Right renal cortex interstitium (tissue), 3 donors: ENCODE measurements around the gene SMIM9. TPM values are rescaled to one million over a fixed set of nuclear protein-coding genes. Genes with fewer than 3 reads are reported as not detected.
"Not testable (repeated sequence)": the region's sequence is repeated elsewhere in the genome, so short reads cannot be mapped to it uniquely, and the experiment has no call there.

Experiments
- DNase-seq, 3 donors: peaks; one replicate each; pipeline ENCODE4 v3.0.0-alpha.2; 2013; ENCODE audit warnings: low read depth in 3 of 3, low spot score in 2 of 3
- polyA plus RNA-seq, 3 donors: library from polyadenylated mRNA; unstranded; fragments of 120-200 nt; gene quantifications; one replicate each; pipeline ENCODE4 v1.2.1, GENCODE V29; 2013; ENCODE audit not compliant: insufficient read length in 3 of 3

The SMIM9 gene
- not detected for polyA plus RNA-seq

DNA sequence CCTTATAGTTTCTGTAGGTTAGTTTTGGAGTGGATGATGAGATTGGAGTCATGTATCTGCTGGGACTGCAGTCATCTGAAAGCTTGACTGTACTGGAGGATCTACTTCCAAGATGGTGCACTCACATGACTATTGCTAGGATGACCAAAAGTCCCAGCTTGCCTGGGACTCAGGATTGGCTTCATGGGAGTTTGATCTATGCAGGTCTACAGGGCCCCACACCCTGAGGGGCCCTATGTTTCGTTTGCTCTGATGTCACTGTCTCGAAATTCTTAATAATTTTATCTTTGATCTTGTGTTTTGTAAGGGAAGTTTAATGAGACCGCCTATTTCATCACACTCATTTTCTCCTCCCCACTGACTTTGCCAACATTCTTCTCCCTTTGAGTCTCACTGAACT lies at the start of gene SMIM9:
Gene SMIM9 (minus strand): TSS at position 101 of the 400 bp plus-strand sequence. CDS start 3,806 bp downstream, outside the sequence.
- DNase-seq: no peak

DNA sequence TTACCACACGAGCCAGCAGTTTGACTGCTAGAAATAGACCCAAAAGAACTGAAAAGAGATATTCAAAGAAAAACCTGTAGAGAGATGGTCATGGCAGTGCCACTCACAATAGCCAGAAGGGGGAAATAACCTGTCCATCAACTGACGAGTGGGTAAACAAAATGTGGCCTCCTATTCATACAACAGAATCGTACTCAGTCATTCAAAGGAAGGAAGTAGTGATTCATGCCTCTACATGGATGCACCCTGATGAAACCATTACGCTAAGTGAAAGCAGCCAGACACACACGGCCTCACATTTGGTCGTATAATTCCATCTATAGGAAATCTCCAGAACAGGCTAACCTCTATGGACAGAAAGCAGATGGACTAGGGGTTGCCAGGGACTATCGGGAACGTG lies 49.6 kb upstream of the SMIM9 start:
- DNase-seq: not testable (repeated sequence)

DNA sequence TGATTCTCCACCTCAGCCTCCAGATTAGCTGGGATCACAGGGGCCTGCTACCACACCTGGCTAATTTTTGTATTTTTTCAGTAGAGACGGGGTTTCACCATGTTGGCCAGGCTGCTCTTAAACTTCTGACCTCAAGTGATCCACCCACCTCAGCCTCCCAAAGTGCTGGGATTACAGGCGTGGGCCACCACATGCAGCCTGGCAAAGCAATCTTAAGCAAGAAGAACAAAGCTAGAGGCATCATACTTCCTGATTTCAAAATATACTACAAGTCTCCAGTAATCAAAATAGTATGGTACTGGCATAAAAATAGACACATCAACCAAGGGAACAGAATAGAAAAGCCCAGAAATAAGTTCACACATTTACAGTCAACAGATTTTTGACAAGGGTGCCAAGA lies 38.9 kb upstream of the SMIM9 start:
- no peak for DNase-seq

DNA sequence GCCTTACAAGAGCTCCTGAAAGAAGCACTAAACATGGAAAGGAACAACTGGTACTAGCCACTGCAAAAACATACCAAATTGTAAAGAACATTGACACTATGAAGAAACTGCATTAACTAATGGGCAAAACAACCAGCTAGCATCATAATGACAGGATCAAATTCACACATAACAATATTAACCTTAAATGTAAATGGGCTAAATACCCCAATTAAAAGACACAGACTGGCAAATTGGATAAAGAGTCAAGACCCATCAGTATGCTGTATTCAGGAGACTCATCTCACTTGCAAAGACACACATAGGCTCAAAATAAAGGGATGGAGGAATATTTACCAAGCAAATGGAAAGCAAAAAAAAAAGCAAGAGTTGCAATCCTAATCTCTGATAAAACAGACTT lies 34.1 kb upstream of the SMIM9 start:
- not testable (repeated sequence) for DNase-seq

DNA sequence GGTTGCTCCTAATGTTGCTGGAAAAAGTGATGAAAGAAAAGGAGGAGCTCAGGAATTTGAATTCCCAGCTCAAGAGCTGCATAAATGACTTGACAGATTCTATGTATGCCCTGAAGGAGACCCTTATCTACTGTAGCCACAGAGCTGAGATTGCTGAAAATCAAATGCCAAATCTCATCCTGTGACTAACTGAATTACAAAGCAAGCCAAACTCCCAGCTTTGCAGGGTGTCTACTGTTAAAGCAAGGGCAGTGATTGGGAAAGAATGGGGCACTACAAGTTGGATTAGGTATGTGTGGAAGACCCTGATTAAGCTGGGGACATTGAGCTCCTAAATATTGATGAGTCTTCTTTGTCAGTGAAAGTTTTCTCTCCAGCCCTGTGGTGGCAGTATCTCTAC lies 20.8 kb upstream of the SMIM9 start:
- no peak for DNase-seq

DNA sequence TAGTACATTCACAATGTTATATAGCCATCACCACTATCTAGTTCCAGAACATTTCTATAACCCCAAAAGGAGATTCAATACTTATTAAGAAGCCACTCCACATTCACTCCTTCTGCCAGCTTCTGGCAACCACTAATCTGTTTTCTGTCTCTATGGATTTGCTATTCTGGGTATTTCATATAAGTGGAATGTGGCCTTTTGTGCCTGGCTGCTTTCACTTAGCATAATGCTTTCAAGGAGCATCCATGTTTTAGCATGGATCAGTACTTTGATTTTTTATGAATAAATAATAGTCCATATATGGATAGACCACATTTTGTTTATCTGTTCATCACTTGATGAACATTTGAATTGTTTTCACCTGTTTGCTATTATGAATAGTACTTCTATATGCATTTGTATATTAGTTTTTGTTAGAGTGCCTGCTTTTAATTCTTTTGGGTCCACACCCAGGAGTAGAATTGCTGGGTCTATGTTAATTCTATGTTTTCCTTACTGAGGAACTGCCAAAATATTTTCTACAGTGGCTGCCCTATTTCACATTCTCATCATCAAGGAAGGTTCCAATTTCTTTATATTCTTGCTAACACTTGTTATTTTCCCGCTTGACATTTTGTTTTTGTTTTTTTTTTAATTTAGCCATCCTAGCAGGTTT lies 16.6 kb upstream of the SMIM9 start:
- DNase-seq: no peak

DNA sequence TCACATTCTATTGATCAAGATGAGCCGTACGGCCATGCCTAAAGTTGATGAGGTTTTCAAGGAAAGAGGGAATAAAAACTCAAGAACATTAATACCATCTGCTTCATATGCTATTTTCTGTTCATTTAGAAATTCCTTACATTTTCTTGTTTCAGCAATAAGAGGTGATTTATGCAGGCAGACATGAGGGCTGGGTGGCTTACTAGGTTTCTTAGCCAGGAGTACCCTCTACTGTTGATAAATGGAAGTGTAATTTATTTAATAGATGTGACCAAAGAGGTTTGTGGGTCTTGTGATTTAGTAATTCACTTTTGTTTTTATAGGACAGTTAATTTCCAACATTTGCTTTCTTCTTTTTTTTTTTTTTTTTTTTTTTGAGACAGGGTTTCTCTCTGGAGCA lies 6.4 kb upstream of the SMIM9 start:
- peak in 1 of 3 donors; percentile 6 for DNase-seq

DNA sequence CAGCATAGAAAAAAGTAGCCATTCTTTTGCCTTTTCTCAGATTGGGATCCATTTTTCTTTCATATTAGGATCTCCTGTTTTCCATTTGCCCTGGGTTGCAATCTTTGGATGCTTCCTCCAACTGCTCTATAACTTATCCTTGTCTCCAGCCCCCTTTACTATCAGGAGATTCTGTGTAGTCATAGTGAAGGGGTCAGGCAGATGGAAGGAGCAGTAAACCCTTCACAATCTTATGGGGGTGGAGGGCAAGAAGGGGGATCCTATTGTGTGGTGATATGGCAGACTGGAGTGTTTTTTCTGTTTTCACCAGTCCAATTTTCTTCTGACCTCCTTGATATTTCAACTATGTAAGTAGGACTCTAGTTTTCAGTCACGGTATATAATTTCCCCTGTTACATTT lies 1.7 kb upstream of the SMIM9 start:
- DNase-seq: no peak

DNA sequence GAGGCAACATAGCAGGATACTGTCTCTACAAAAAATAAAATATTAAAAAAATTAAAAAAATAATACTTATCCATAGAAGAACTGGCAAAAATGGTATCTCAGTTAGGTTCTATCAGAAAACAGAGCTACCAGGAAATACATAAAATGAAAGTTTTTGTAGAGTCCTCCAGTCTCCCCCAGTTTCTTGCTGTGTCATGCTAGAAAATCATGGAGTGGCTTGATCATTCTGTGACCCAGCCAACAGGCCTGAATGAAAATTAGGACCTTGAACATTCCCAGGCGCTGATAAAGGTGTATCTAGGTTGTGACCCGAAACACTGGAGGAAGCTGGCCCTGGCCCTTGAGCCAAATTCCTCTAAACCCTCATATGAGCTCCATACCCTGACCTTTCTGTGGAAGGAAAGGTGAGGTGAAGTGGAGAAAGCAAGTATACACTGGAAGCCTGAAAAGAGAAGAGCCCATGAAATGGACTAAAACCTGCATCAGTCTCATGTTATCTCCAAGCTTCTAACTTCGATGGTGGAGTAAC lies 652 bp downstream of the SMIM9 start:
- DNase-seq: no peak

DNA sequence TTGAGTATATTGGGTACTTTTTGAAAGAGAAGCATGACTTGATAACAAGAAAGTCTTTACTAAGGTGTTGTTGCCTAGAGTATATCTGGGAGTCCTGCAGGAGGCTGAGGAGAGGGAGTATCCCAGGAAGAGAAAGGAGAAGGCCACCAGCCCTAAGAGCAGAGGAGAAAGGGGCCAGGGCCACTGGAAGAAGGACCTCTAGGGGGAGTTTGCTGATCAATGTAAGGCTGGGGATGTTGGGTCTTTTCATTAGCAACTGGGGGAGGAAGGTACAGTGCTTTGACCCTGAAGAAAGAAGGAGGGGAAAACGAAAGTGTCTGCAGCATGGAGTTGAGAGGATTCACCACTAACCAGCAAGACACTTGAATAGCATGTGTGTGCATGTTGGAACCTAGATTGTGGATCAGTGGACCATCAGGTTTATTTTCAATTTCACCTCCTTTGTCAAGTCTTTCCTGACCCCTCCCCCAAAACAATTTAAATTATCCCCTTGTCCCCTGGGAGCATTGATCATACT lies 4.5 kb downstream of the SMIM9 start:
- no peak for DNase-seq

DNA sequence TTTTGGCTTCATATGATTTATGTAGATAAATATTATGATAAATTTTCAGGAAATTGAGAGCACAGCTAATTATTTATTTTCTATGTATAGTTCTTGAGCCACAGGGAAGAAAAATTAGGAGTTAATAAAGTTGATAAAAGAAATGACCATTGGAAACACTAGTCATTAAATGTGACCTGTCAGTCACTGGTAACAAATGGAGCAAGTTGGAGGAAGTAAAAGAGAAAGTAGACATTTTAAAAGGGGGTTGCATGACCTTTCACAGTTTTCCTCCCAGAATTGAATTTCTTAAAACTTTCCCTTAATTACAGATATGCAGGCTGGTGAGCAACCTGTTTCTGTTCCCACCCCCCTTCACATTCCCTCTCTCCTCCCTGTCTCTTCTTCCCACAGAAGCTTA lies 5.3 kb downstream of the SMIM9 start:
- no peak for DNase-seq

DNA sequence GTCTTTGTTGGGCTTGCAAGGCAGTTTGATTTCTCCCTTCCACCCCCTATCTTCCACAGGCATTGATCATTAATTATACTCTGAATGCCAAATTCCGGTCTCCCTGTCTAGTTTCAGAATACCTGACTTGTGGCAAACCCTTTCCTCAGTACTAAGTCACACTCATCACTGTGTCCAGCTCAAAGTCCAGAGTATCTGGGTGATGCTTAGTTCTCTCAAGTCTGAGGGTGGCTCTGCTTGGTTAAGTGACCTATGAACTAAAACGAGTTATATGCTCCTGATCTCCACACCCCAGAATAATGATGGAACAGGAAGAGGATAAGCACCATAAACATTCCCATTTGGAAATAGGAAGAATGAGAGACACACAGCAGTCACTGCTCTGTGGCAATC lies 6.5 kb downstream of the SMIM9 start:
- DNase-seq: no peak

DNA sequence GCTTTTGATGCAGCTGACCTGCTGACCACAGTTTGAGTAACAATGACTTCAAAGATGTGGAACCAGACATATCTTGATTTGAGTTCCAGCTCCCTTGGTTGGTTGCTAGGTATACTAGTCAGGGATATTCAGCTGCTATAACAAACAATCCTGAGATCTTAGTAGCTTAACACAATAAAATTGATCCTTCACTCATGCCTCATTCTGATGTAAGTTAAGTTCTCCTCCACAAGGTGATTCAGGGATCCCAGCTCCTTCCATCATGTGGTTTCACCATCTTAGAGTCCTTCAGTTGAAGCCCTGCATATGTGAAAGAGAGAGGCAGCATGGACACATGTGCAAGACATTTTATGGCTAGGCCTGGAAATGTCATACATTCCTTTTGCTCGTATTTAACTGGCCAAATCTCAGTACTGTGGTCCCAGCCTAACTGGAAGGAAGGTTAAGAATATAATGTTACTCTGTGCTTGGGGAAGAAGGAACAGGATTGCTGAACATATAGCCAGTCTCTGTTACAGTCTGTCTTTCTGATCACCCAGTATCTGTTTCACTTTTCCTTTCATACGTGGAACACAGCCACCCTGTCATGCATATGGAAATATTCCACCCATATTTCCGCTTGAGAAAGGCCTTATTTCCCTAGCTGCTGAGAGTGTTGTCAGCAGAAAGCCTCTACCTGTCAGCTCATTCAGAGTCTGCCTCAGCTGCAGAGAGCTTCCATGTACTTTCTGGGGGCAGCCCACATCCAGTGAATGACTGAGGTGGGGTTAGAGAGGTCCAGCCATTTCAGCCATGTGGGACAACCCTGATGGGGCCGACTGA lies 7.1 kb downstream of the SMIM9 start:
- no peak for DNase-seq

DNA sequence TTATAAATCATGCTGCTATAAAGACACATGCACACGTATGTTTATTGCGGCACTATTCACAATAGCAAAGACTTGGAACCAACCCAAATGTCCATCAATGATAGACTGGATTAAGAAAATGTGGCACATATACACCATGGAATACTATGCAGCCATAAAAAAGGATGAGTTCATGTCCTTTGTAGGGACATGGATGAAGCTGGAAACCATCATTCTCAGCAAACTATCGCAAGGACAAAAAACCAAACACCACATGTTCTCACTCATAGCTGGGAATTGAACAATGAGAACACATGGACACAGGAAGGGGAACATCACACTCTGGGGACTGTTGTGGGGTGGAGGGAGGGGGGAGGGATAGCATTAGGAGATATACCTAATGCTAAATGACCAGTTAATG lies 8.9 kb downstream of the SMIM9 start:
- not testable (repeated sequence) for DNase-seq

DNA sequence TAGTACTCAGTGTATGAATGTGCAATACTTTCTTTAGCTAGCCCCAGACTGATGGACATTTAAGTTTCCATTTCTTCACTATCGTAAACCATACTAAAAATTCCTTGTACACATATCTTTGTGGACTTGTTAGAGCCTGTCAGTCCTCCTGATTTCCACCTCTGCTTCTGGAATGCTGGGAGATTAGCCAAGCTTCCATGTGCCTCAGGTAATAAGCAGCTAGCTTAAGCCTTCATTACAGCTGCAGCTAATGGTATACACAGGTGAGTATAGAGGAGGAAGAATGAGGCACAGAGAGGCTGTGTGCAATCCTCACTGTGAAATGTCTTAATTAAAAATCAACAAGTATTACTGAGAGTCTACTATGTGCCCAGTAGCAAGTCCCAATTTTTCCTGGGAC lies 9.8 kb downstream of the SMIM9 start:
- DNase-seq: no peak

DNA sequence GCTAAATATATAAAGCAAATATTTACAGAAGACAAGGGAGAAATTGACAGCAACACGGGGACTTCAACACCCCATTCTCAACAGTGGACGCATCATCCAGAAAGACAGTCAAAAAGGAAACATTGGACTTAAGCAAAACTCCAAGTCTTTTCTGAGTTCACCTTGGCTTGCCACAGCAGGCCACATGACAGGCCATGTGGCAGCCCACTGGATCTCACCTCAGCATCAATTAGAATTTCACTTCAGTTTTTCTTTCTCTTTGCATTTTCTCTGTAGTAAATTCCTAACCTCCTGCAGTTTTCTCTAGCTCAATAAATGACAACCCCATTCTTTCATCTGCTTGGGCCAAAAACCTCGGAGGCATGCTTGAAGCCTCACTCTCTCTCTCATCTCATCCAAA lies 12.4 kb downstream of the SMIM9 start:
- no peak for DNase-seq

DNA sequence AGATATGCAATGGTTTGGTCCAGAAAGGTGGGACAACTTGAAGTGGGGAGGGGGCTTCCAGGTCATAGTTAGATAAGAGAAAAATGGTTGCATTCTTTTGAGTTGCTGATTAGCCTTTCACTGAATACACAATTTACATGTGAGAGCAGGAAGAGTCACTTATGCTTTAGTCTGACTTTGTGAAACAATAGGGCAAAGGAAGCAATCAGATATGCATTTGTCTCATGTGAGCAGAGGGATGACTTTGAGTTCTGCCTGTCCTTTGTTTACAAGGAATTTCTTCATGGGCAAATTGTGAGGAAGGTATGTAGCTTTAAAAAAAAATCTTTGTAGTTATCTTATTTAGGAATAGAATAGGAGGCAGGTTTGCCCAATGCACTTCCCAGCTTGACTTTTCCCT lies 12.9 kb downstream of the SMIM9 start:
- no peak for DNase-seq

DNA sequence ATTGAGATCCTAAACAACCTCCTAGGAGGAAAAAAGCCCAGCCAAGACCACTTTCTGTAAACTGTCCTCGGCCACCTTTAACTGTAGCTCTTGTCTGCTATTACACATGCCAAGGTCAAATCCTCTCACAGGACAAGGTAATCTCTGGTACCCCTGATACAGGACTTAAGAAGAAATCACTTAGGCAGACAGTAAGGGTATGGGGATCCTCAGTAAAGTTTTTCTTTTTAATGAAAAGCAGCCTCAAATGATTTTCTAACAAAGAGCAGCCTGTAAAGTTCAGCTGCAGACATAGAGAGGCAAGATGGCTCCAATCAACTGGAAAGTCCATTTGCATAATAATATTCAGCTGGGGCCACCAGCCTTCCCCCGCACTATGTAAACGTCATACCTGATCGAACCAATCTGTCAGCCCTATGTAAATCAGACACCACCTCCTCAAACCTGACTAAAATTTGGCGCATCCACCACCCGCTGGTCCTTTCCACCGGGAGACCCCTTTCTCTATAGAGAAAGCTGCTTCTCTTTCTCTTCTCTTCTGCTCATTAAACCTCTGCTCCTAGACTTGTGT lies 14.6 kb downstream of the SMIM9 start:
- no peak for DNase-seq

DNA sequence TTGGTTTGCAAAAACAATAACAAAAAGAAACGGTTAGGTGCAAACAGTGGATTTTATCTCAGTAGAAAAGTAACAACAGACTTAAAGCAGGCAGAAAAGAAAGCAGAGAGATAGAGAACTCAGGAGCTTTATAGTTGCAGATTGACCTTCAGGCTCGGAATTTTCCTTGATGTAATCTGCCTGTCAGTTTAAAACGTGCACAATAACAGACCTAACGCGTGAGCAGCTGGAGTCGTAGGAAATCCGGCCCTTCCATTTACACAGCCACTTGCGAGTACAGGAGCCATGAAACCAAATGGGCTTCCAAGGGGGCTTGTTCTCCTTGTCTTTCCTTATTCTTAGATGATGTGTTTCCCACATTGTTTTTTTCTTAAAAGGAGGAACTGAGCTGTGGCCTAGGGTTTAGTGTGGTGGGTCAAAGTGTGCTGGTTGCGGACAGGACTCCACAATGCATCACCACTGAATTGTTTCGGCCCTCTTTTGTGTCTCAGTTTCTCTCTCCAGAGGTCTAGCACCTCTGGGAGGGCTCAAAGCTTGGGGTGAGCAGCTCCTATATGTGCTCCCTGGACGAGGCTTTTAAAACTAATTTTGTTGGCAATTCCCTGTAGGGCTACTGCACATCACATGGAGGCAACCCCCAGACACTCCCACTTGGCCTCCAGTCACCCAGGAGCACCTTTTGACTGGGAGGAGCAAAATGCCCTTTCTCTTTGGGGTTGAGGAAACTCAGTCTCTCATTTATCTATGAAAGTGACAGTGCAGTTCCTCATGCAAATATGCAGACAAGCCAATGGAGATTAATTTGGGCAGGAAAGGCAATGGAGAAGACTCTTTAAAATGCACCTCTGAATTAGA lies 15.3 kb downstream of the SMIM9 start:
- DNase-seq: no peak

DNA sequence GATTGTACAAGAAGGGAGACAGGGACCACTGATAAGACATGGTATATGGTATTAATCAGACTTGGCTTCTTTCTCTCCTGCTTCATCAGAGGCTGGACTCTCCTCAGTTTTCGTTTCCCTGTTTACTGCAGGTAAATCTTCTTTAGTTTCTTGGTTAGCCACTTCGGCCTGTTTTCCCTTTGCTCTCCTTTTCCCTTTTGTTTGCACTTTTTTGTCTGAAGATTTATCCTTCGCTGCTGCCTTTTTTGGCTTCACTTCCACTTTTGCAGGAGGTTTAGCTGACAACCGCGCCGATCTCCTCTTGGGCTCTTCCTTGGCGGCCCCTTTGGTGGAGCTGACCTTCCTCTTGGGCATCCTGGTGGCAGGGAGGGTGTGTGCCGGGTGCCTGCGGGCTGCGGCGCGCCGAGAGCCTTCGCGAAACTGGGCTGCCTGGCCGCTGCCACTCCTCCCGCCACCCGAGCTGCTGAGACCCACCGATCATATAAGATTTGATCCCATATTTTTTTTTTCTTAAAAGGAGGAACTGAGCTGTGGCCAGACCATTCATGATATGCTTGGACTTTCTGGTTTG lies 17.3 kb downstream of the SMIM9 start:
- DNase-seq: not testable (repeated sequence)
